Measurements from ENCODE around the gene SLC25A31.

Gene SLC25A31

DNA sequence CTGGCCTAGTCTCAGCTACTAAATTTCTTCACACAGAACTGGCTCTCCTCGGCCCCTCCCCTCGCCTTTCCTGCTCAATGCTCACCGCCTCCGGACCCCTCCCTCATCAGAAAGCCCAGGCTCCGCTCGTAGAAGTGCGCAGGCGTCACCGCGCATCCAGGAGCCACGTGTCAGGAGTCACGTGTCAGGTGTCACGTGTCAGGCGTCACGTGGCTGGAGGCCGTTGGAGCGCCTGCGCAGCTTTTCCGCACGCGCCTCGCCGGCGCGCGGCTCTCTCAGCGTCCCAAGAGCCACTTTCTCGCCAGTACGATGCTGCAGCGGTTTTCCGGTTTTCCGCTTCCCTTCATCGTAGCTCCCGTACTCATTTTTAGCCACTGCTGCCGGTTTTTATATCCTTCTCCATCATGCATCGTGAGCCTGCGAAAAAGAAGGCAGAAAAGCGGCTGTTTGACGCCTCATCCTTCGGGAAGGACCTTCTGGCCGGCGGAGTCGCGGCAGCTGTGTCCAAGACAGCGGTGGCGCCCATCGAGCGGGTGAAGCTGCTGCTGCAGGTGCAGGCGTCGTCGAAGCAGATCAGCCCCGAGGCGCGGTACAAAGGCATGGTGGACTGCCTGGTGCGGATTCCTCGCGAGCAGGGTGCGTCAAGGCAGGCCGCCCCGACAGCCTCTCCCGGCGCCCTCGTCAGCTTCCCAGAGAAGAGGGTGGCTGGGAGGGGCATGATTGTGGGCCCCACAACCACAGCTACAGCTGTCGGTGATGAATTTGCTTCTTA, at the start of gene SLC25A31:
TSS of gene SLC25A31 (plus strand) at position 259 of the 772 bp plus-strand sequence. CDS start at position 405, 146 bp downstream.
- DNase-seq: no peak

DNA sequence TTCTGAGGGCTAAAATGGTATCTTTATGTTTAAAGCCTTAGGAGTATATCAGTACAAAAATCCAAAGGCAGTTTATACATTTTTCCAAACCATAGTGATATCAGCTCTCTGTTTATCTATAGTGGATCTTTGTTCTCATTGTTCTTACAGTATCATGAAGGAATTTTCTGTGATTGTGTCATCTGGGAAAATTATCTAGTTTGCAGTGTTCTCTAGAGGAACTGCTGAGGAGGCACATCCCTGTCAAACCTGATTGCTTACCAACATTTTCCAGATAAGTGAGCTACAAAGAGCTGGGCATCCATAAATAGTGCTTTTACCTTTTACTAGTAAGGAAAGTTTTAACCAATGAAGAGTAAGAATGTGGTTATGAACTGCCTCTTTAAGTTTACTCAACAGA, 44.9 kb upstream of the SLC25A31 start:
- peak; percentile 7 to 18 for DNase-seq

DNA sequence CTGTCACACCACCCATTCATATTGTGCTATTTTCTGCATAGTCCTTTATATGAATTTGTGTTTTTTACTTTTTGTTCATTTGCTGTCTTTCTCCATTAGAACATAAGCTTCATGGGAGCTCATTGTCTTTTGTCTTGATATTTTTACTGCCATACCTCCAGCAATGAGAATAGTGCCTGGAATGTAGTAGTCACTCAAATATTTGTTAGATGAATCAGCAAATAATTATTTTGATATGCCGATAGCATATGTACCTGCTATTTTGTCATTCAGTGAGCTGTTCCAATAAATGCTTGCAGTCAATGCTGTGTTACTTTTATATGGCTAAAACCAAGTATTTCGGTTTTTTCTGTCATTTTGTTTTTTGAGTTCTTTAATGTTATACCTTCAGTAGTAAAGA, 43.5 kb upstream of the SLC25A31 start:
- DNase-seq: no peak

DNA sequence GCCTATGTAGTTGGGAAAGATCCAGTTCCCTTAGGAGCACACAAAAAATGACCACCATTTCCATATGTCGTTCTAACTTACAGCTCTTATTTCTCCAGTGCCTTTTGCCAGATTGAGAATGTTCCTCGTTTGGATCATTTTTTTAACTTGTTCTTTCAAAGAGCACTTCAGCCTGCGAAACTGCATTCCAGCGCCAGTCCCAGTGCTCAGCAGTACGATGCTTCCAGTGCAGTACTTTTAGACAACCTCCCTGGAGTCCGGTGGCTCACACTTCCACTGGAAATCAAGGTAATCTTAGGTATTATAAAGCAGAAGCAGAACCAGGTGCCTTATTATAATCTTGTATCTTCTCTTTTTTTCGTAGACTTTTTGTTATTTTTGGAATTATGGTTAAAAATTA, 42.6 kb upstream of the SLC25A31 start:
- DNase-seq: no peak

DNA sequence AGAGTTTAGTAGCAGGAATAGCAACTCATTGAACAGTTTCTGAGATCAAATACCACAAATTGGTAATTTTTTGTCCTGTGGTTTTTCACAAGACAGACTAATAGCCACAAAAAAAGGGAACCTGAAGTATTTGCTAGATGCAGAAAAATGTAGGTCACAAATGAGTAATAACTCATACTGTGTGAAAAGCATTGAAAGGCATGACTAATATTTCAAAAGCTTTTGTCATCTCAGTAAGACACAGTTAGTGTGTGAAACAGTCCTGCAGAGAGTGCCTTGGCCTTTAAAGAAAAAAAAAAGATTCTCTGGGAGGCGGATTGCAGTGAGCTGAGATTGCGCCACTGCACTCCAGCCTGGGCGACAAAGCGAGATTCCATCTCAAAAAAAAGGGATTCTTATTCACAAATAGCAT, 31.4 kb upstream of the SLC25A31 start:
- peak; percentile 79 to 95 for DNase-seq

DNA sequence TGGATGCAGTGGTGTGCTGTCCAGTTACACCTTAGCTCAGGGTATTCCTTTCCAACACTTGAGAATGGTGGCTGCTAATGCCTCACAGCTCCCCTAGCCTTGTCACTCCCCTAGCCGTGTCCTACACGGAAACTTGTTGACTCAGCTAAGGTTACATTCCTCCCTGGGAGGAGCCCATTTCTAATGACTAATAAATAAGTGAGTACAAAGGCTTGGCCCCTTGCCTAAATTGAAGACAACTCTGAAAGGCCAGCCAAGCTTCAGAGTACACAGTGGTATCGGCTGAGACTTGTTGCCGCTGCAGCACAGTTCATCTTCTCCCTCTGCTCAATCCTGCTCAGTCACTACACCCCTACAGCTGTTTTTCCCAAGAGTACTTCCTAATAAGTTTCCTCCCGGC, 21.2 kb upstream of the SLC25A31 start:
- no peak for DNase-seq

DNA sequence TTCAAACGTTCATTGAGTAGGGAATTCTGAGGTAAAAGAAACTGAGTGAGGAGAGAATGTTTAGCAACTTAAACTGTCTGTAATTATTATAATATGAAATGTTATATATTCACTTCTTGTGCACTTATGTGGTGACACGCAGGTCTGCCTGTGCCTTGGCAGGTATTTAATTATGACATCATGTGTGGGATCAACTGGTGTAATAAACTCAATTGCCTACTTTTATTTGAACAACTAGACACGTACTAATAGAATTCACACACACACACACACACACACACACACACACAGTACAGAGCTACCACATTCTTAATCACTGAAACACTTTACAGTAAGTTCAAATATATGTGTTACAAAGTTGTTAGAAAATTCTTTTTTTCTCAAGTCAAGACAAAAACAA, 20.7 kb upstream of the SLC25A31 start:
- DNase-seq: no peak

DNA sequence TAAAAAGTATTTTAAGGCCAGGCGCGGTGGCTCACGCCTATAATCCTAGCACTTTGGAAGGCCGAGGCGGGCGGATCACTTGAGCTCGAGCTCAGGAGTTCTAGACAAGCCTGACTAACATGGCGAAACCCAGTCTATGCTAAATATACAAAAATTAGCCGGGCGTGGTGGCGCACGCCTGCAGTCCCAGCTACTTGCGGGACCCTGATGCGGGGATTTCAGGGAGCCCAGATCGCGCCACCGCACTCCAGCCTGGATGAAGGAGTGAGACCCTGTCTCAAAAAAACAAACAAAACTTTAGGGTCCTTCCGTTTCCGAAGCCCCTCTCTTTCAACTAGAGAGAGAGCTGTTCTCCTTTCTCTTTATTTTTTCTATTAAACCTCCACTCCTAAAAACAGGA, 1.2 kb downstream of the SLC25A31 start:
- DNase-seq: no peak

DNA sequence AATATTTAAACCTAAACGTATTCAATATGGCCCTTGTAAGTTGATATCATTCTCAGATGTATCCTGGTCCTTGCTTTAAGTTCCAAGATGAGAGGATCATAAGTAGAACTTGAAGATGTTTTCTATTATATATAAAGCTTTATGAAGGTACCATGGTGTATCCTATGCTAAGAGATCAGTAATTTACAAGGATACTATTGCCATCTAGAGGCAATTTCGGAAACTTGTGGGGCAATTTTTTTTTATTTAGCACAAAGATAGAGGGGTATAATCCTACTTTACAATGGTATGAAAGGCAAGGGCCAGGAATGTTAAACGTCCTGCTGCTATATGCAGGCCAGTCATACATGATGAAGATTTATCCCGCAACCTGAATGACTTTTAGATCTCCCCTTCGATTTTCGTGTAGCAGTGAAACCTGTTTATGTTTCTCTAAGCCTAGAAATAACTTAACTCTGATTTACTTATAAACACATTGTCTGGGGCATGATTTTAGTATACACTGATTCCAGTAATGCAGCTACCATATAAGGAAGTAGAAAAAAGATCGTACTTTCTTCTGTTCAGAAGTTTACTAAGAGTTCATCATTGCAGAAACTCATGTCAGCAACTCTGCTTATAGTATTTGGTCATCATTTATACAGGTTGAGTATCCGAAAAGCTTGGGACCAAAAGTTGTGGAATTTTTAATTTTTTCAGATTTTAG, 2.6 kb downstream of the SLC25A31 start:
- peak; percentile 37 to 78 for DNase-seq

DNA sequence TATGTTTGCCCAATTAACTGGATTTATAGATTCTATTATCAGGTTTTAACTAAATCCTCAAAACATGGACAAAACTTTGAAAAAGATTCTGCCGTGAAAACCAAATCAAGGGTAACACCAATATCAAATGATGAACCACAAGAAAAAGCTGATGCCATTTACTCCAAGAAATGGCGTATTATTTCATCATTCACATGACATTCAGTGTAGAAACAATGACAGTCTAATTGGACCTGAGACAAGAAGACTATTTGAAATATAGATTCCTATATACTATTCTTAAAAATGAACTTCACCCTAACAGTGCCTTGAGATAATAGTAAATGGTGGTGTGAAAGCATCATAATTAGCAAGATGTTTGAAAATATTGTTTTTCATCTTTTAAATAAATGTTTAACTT, 4.8 kb downstream of the SLC25A31 start:
- DNase-seq: no peak

DNA sequence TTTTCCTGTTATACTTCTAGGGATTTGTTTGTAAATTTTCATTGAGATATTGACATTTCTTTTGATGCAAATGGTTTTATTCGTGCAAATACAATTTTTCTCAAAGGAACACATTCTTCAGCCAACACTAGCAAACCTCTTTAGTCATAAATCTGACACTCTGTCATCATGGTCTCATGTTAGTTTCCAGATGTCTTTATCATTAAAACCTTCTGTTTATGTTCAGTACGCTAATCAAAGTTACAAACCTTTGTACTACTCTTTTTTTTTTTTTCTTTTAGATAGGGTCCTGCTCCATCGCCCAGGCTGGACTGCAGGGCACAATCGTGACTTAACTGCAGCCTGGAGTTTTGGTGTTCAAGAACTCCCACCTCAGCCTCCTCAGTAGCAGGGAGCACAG, 7.1 kb downstream of the SLC25A31 start:
- DNase-seq: no peak

DNA sequence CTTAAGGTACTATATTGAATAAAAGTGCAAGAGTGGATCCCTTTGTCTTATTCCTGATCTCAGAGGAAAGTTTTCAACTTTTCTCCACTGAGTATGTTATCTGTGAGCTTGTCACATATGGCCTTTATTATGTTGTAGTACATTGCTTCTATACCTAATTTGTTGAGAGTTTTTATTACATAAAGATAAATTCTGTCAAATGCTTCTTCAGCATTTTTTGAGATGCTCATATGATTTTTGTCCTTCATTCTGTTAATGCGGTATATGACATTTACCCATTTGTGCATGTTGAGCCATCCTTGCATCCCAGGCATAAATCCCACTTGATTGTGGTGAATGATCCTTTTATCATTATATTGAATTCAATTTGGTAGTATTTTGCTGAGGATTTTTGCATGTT, 11.0 kb downstream of the SLC25A31 start:
- DNase-seq: no peak

DNA sequence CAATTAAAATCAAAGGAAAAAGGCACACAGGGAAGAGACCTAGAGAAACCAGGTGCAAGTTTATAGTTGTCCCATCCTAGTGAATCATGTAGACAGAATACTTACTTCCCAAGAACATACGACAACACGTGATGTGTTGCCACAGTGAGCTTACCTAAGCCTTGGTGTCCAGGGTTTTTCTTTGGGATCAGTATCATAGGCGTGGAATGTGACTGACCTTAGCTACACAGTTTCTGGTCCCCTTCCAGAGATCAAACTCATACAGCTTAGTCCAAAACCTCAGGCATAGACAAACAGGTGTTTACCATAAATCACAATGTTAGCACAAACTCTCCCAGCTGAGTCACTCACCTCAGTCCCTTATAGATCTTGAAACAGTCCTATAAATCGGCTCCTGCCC, 17.7 kb downstream of the SLC25A31 start:
- no peak for DNase-seq

DNA sequence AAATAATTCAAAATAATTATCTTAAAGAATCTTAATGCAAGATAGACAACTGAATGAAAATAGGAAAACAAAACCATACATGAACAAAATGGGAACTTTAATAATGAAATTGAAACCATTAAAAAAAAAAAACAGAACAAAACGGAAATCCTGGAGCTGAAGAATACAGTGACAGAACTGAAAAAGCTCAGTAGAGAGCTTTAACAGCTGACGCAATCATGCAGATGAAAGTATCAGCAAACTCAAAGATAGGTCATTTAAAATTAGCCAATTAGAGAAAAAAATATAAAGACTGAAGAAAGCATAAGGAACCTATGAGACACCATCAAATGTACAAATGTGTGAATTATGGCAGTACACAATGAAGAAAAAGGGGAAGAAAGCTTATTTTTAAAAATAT, 18.8 kb downstream of the SLC25A31 start:
- no peak for DNase-seq

DNA sequence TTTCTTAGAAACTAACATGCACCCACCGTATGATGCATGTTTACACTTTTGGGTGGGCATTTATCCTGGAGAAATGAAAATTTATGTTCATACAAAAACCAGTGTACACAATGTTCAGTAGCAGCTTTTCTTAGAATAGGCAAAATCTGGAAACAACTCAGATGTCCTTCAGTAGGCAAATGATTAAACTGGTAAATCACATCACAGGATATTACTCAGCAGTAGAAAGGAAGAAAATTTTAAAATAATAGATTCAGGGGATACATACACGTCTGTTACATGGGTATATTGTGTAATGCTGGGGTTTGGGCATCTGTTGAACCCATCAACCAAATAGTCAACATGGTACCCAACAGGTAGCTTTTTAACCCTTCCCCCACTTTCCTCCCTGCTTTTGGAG, 26.7 kb downstream of the SLC25A31 start:
- DNase-seq: no peak

DNA sequence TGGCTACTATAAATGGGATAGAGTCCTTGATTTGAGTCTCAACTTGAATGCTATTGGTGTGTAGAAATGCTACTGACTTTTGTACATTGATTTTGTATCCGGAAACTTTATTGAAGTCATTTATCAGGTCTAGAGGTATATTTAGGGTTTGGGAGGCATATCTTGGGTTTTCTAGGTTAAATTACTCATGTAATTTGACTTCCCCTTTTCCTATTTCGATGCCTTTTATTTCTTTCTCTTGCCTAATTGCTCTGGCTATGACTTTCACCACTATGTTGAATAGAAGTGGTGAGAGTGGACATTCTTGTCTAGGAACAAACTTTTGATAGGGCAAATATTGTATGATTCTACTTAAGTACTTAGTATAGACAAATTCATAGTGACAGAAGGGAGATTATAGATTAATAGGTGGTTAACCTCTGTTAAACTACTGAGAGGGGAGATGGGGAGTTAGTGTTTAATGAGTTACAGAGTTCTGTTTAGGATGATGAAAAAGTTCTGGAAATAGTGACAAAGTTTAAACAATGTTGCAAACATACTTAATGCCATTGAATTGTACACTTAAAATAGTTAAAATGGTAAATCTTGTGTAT, 29.1 kb downstream of the SLC25A31 start:
- no peak for DNase-seq

DNA sequence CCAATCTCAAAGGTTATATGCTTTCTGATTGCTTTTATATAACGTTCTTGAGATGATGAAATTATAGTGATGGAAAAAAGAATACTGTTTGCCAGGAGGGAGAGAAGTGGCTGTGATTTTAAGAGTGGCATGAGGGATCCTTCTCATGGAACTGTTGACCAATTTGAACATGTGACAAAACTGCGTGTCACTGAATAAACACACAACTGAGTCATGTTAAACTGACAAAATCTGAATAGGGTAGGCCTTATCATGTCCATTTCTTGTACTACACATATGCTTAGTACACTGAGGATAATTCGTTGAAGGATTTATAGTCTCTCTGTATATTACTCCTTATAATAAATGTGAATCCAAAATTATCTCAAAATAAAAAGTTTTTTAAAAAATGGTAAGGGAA, 29.7 kb downstream of the SLC25A31 start:
- no peak for DNase-seq

DNA sequence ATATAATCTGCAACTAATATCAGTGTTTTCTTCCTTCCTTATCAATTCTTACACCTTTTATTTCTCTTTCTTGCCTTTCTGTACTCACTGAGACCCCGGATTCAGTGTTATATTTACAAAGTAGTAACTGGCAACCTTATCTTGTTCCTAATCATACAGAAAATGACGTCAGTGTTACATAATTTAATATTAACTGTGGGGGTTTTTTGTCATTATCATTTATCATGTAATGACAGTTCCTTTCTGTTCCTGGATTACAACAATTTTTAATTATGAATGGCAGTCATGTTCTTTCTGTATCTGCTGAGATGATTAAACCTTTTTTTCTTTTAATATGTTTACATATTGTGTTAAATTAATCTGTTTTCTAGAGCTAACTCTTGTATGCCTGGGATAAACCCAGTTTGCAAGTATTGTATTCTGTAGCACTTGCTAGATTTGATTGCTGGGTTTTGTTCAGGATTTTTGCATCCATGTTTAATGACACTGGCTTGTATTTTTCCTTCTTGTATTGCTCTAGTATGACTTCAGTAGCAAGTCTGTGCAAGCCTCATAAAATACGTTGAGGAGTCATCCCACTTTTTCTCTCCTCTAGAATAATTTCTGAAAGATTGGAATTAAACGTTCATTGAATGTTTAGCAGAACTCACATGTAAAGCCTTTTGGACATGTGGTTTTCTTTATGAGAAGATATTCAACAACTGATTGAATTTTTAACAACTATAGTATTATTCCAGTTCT, 41.5 kb downstream of the SLC25A31 start:
- no peak for DNase-seq

DNA sequence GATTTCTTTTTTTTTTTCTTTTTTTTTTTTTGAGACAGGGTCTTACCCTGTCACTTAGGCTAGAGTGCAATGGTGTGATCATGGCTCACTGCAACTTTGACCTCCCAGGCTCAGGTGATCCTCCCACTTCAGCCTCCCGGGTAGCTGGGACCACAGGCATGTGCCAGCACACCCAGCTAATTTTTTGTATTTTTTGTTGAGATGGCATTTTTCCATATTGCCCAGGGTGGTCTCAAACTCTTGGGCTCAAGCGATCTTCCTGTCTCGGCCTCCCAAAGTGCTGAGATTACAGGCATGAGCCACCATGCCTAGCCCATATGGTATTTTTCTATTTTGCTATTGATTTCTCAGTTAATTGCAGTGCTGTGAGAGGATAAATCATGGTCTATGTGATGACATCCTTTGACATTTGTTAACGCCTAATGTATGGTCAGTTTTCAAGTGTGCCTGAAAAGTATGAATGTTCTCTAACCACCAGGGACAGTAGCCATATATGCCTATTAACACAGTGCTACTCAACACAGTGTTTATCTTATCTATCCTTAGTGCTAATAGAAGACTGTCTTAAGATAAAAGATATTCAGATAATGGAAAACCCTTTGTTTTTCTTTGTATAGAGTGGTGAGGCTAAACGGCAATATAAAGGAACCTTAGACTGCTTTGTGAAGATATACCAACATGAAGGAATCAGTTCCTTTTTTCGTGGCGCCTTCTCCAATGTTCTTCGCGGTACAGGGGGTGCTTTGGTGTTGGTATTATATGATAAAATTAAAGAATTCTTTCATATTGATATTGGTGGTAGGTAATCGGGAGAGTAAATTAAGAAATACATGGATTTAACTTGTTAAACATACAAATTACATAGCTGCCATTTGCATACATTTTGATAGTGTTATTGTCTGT, 42.8 kb downstream of the SLC25A31 start:
- no peak for DNase-seq

DNA sequence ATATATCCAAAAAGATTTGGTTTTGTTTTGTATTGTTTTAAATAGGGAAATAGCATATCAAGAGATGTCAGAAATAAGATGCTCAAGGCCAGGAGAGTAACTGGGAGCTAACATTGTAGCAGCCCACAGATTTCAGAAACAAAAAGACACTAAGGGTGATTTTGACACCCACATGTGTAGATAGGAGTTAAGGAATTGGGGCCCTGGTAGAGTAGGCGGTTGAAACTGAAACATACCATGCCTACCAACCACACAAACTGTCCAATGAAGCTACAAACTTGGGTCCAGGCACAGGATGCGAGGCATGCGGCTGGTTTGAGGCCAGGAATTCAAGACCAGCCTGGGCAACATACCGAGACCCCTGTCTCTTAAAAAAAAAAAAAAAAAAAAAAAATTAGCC, 45.6 kb downstream of the SLC25A31 start:
- DNase-seq: peak in 1 of 2 donors; percentile 3

DNA sequence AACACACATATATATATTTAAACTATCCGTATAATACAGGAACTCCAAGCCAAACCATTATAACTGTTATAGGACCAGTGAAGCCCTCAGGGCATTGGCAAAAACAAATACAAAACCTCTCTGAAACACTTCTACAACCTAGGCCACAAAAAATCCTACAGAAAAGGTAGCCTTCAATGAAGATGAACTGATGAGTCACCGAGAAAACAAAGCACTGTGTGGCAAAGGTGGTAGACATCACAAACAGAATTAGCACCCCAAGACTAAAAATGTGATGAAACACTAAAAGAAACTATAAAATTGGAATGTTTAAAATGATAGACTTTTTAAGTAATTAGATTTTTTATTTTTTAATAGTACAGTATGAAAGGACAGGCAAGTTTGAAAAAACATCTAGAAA, 46.4 kb downstream of the SLC25A31 start:
- DNase-seq: no peak

DNA sequence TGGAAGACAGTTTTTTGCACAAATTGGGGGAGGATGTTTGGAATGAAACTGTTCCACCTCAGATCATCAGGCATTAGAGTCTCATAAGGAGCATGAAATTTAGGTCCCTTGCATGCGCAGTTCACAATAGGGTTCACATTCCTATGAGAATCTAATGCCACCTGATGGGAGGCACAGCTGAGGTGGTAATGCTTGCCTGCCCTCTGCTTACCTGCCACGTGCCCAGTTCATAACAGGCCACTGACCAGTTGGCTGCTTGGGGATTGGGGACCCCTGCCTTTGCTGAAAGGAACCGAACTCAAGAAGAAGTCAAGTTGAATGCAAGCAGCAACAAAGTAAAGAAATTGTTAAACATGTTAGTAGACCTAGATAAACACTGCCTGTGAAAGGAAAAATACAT, 47.3 kb downstream of the SLC25A31 start:
- DNase-seq: no peak
